Stomach (tissue), 4 donors: ENCODE results near the gene ALG14.

ENCODE experiments used
- CTCF ChIP-seq, 7 experiments: fragments of 450-650 bp in 4 of 7; fragments of 200-600 bp in 3 of 7; sonication (generic) in 3 of 7; IDR thresholded peaks; one replicate each; pipeline ENCODE4 v1.5.1; 2016 to 2019; ENCODE audit warnings: antibody characterized with exemption in 7 of 7, control low read depth in 2 of 7, mild to moderate bottlenecking in 1 of 7
- POLR2A ChIP-seq, 4 donors: fragments of 450-650 bp; IDR thresholded peaks; one replicate each; pipeline ENCODE4 v1.6.1; 2016; ENCODE audit warnings: antibody characterized with exemption in 4 of 4, control low read depth in 2 of 4, mild to moderate bottlenecking in 1 of 4, moderate library complexity in 1 of 4

DNA sequence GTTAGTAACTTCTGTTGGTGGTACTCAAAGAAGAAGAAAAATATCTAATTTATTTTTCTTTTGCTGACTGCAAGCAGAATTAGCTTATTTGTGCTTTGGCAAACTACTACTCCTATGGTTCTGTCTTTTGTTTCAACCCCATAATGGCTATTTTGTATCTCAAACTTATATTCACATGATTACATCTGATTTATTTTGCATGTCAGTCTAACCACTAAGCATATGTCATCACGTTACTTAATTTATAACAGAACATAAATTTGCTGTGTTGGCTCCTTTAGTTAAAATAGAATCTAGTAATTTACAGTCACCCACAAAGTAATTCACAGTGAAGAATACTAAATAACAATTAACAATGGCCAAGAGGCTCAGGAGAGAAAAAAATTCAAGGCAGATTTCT lies 106.7 kb downstream of the ALG14 start:
- TF ChIP-seq POLR2A (IDR thresholded peaks at IDR 0.05) (no peak), CTCF (IDR thresholded peaks at IDR 0.05) (no peak)
